Effector CD8-positive, alpha-beta T cell (primary cell): ENCODE data around the gene ZDBF2.
"Not testable (repeated sequence)": the region's sequence is repeated elsewhere in the genome, so short reads cannot be mapped to it uniquely, and the experiment has no call there.

Experiments used
- DNase-seq: peaks from one replicate; lab custom pipeline; 2025; lab: John Stamatoyannopoulos, UW

The ZDBF2 gene

DNA sequence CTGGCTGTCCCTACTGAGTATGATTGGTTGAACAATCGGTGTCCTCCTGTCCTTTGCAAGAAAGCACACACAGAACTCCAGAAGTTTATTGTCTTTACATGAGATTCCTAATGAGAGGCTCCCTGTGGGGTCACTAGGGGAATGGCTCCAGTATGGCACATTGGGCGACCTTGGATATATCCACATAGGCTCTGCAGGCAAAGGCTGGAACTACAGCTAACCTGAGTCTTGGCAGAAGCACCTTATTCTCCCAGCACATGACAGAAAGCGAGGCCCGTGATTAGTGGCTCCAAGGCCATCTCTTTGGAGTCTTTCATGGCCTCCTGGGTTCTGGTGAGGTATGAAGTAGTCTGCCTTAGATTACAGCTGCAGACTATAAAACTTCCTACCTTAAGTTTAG, 49.0 kb downstream of the ZDBF2 start:
- DNase-seq: no peak

DNA sequence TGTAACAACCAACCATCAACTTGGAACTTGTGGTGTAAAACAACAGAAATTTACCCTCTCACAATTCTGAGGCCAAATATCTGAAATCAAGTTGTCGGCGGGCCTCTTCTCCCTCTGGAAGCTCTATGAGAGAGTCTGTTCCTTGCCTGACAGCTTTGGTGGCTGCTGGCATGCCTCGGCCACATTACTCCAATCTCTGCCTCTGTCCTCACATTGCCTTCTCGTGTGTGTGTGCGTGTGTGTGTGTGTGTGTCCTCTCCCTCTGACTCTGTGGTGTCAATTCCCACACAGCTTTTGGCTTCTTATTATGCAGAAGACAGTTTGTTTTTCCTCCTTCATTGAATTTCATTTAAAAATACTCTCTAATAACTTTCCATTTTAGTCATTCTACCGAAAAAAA, 50.4 kb downstream of the ZDBF2 start:
- no peak for DNase-seq

GRCh38 chr2:206328974-206329373, 54.5 kb downstream of the ZDBF2 start:
- DNase-seq: no peak

GRCh38 chr2:206336861-206337260, 62.4 kb downstream of the ZDBF2 start:
- DNase-seq: no peak

DNA sequence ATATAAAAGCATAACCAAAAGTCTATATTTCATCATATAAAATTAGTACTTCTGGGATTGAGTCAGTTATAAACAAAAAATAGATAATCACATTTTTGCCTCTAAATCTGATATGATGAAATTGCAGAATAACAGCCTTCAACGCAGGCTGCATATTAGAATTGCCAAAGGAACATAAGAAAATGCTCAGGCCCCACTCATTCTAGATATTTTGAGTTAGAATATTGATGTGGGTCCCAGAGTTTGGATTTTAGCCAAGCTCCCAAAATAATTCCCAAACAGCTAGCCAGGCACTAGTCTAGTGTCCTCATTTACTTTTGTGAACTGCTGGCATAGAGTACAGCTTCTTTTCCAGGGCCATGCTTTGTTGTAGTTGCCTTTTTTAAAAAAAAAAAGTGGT, 63.5 kb downstream of the ZDBF2 start:
- no peak for DNase-seq

GRCh38 chr2:206341396-206341795, 66.9 kb downstream of the ZDBF2 start:
- no peak for DNase-seq

- DNase-seq: no peak
Observed at GRCh38 chr2:206343144-206343543, 68.7 kb downstream of the ZDBF2 start.

DNA sequence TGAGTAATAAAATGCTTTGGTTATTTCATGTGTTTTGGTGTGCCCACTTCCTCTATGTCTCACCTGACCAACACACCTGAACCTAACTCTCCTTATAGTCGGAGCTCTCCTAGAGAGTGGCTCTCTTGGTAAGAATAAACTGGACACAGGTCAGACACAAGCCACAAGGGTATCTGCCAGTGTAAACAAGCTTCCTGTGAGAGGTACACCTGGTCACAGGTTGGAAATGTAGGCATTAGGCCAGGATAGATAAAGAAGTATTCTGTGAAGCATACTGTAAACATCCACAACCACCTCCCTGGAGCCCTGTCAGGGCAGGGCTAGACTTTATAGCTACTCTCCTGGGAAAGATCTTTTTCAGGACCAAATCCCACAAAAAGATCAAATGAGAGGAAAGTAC, 69.4 kb downstream of the ZDBF2 start:
- no peak for DNase-seq

DNA sequence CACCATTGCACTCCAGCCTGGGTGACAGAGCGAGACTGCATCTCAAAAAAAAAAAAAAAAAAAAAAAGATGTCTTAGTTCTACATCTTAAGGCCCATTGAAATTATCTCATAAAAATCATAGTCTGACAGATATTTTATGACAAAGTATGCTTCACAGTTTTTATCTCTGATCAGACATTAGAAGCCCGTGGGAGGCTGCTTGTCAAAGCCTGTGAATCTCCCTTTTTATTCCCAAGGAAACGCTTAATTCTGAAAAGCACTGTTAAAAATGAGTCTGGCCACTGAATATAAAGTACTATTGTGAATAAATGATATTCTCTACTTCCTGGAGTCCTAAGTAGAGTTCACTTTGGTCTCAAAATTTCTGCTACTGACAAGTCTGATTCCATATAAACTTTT, 71.1 kb downstream of the ZDBF2 start:
- DNase-seq: no peak

GRCh38 chr2:206349375-206349774, 74.9 kb downstream of the ZDBF2 start:
- DNase-seq: no peak

- DNase-seq: no peak
Observed at GRCh38 chr2:206352571-206352970, 78.1 kb downstream of the ZDBF2 start.

DNA sequence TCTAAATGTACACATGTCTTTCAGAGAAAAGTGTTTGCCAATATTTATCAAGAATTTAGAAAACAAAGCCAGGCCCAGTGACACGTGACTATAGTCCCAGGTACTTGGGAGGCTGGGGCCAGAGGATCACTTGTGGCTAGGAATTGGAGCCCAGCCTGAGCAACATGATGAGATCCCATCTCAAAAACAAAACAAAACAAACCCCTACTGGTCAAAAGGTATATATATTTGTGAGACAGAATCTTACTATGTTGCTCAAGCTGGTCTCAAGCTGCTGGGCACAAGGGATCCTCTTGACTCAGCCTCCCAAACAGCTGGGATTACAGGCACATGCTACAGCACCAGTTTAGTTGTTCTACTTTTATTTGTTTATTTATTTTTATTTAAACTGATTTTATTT, 79.2 kb downstream of the ZDBF2 start:
- no peak for DNase-seq

- no peak for DNase-seq
Observed at GRCh38 chr2:206354129-206354528, 79.7 kb downstream of the ZDBF2 start.

DNA sequence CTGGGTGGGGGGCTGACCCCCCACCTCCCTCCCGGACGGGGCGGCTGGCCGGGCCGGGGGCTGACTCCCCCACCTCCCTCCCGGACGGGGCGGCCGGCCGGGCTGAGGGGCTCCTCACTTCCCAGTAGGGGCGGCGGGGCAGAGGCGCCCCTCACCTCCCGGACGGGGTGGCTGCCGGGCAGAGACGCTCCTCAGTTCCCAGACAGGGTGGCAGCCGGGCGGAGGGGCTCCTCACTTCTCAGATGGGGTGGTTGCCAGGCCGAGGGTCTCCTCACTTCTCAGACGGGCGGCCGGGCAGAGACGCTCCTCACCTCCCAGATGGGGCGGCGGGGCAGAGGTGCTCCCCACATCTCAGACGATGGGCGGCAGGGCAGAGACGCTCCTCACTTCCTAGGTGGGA, 82.4 kb downstream of the ZDBF2 start:
- not testable (repeated sequence) for DNase-seq

DNA sequence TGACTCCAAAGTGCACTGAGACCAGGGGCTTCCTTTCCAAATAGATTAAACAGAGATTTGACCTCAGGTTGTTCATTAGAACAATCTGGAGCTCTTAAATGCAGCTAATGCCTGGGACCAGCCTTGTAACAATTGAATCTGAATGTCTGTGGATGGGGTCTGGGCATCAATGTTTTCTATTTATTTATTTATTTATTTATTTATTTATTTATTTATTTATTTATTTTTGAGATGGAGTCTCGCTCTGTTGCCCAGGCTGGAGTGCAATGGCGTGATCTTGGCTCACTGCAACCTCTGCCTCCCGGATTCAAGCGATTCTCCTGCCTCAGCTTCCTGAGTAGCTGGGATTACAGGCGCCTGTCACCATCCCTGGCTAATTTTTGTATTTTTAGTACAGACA, 86.4 kb downstream of the ZDBF2 start:
- DNase-seq: not testable (repeated sequence)

DNA sequence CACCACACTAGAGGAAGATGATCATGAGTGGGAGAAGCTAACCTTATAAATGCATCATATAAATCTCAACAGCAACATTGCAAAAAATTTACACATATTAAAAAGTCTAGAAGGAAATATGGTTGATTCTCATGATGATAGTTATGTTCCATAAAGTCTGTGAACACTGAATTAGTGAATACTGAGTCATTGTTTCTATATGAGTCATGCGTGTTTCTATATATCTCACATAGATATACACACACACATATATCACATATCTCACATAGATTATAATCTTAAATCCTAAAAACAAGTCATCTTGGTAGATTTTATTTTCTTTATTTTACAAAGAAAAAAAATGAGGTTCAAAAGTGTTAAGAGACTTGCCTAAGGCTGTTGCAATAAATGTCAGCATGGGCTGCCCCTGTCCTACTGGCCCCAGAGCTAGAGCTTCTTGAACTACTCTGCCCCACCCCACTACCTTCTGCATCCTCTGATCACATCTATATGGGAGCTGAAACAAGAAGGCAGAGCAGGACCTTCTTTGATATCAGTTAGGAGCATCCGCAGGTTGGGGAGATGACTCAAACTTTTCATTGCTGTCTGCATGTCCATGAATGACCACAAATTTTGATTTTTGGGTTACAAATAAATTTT, 87.1 kb downstream of the ZDBF2 start:
- DNase-seq: no peak
